Caco-2 (cell line): ENCODE data around the gene LHPP. TPM values are rescaled to one million over a fixed set of nuclear protein-coding genes. Genes with fewer than 3 reads are reported as not detected.

Experiments
- BruUV-seq: library from RNA; stranded (reverse); fragments of 400-500 nt; replicated peaks from 2 replicates; lab custom pipeline; 2021; lab: Mats Ljungman, UMichigan
- CTCF ChIA-PET: fragments of 300-600 bp; sonication (Branson Sonifier 250); formaldehyde crosslinking; loops from one replicate; lab custom pipeline; 2022; ENCODE audit warnings: antibody characterized with exemption; lab: Charles Lee
- POLR2A ChIA-PET: fragments of 300-600 bp; sonication (Branson Sonifier 250); formaldehyde crosslinking; loops from one replicate; lab custom pipeline; 2022; ENCODE audit warnings: antibody characterized with exemption; lab: Charles Lee
- DNase-seq, 2 experiments: peaks; one replicate each; pipeline versions ENCODE4 v3.0.0 to v3.0.0-alpha.2; 2020 to 2022
- H3K27me3 ChIP-seq: replicated peaks from 2 replicates; pipeline ENCODE4 v1.6.0; 2011; ENCODE audit warnings: low read length; ENCODE audit not compliant: control insufficient read depth, insufficient read depth
- H3K36me3 ChIP-seq: 2 replicates; pipeline ENCODE4 v1.5.1; 2011; ENCODE audit warnings: low read length; ENCODE audit not compliant: control insufficient read depth, insufficient read depth
- H3K4me1 ChIP-seq: fragments of 250-450 bp; sonication (Bioruptor Pico); 2 replicates; pipeline ENCODE4 v1.5.1; 2020; ENCODE audit warnings: mild to moderate bottlenecking
- H3K4me3 ChIP-seq: 2 replicates; pipeline ENCODE4 v1.5.1; 2011; ENCODE audit warnings: low read depth, mild to moderate bottlenecking, control low read depth, low read length
- H3K9me3 ChIP-seq: fragments of 250-450 bp; sonication (Bioruptor Pico); 2 replicates; pipeline ENCODE4 v1.5.1; 2020; ENCODE audit warnings: mild to moderate bottlenecking, moderate library complexity
- H3K27ac Mint-ChIP-seq: one replicate; pipeline ENCODE4 v1.8.0; 2022; ENCODE audit warnings: mixed read lengths; ENCODE audit not compliant: unreplicated experiment
- H3K27me3 Mint-ChIP-seq: one replicate; pipeline ENCODE4 v1.8.0; 2022; ENCODE audit warnings: mixed read lengths; ENCODE audit not compliant: insufficient read depth, unreplicated experiment
- H3K36me3 Mint-ChIP-seq: one replicate; pipeline ENCODE4 v1.8.0; 2022; ENCODE audit warnings: mild to moderate bottlenecking, mixed read lengths; ENCODE audit not compliant: insufficient read depth, unreplicated experiment
- H3K4me1 Mint-ChIP-seq: one replicate; pipeline ENCODE4 v1.8.0; 2022; ENCODE audit warnings: low read depth, mixed read lengths; ENCODE audit not compliant: unreplicated experiment
- H3K4me3 Mint-ChIP-seq: one replicate; pipeline ENCODE4 v1.8.0; 2022; ENCODE audit warnings: mild to moderate bottlenecking, moderate library complexity, mixed read lengths; ENCODE audit not compliant: unreplicated experiment
- H3K9me3 Mint-ChIP-seq: one replicate; pipeline ENCODE4 v1.8.0; 2022; ENCODE audit warnings: mixed read lengths; ENCODE audit not compliant: unreplicated experiment
- CTCF ChIP-seq, 2 experiments: fragments of 200-600 bp in 1 of 2; IDR thresholded peaks; 1 replicate in 1 of 2; 2 replicates in 1 of 2; pipeline versions ENCODE4 v1.5.1 to v1.8.0; 2011 to 2022; ENCODE audit warnings: antibody characterized with exemption in 1 of 2, control low read depth in 1 of 2, inconsistent platforms in 1 of 2, low read depth in 1 of 2, low read length in 1 of 2, mild to moderate bottlenecking in 1 of 2, moderate library complexity in 1 of 2; ENCODE audit not compliant: insufficient read depth in 1 of 2, severe bottlenecking in 1 of 2, unreplicated experiment in 1 of 2
- intact Hi-C: fragments of 100-400 bp; cut with micrococcal nuclease; formaldehyde crosslinking; loops from one replicate; pipeline ENCODE4 v1.10.0; 2022; ENCODE audit not compliant: unreplicated experiment
- total RNA-seq: library from RNA; stranded (reverse); gene quantifications from 2 replicates; pipeline ENCODE4 v1.2.3, GENCODE V29; 2022

Gene LHPP
- total RNA-seq, 1 experiment from 2014 or later = 15.9 TPM

DNA sequence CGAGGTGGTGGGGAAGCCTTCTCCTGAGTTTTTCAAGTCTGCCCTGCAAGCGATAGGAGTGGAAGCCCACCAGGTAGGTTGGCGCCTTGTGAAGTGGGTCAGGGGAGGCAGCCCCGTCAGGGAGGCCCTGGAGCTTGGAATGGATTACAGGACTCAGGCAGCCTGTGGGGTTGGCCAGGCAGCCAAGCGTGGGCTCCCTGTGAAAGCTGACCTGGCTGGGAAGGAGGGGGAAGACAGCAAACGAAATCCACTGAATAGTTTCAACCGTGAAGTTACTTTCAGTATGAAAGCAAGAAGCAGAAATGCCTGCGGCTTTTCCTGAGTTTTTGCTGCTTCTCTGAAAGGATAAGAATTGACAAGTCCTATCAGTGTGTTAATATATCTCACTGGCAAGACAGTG is 36.4 kb downstream of the LHPP start:
- BruUV-seq = no TSS peak
- H3K27ac Mint-ChIP-seq = no peak overlapping the region

DNA sequence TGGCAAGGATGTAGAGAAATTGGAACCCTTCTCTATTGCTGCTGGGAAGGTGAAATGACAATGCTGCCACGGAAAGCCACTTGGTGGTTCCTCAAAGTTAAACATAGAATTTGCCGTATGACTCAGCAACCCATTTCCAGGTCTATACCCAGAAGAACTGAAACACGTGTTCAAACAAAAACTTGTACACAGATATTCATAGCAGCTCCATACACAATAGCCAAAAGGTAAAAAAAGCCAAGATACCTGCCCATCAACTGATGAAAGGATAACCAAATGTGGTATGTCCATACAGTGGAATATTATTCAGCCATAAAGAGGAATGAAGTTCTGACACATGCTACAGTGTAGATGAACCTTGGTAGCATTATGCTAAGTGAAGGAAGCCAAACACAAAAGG is 39.1 kb downstream of the LHPP start:
- Mint-ChIP-seq H3K4me1 (no peaks in the 10 kb centered on the region), H3K36me3 (no peaks in the 10 kb centered on the region), H3K27ac (no peak overlapping the region), H3K27me3 (no peaks in the 10 kb centered on the region), H3K9me3 (no peaks in the 10 kb centered on the region), H3K4me3 (no peak overlapping the region)
- ChIA-PET CTCF (no interaction called here), POLR2A (no interaction called here)
- no peaks in the 10 kb centered on the region for H3K27me3 ChIP-seq
- H3K4me3 ChIP-seq = no peak overlapping the region
- no TSS peak for BruUV-seq
- intact Hi-C loops = loop anchor here (5.0 kb wide), 2 partner anchors 98 to 503 kb away; no protein-coding TSS in a partner anchor
- no peak for DNase-seq
- H3K4me1 ChIP-seq = peaks cover 3% of the 10 kb centered on the region; the same call in 1 of the 2 replicates
- H3K9me3 ChIP-seq = peaks cover 4% of the 10 kb centered on the region; the same call in 1 of the 2 replicates
- H3K36me3 ChIP-seq = no peaks in the 10 kb centered on the region
- no peak for TF ChIP-seq CTCF (IDR thresholded peaks at IDR 0.05; ENCODE audit: insufficient read depth in 1 of 2, low read depth in 1 of 2, low read length in 1 of 2, severe bottlenecking in 1 of 2, unreplicated experiment in 1 of 2)

More for the DNA sequence above, 36.4 kb downstream of the LHPP start:
- CTCF ChIA-PET = no interaction called here
- TF ChIP-seq CTCF (IDR thresholded peaks at IDR 0.05; ENCODE audit: insufficient read depth in 1 of 2, low read depth in 1 of 2, low read length in 1 of 2, severe bottlenecking in 1 of 2, unreplicated experiment in 1 of 2) = no peak
- Histone ChIP-seq H3K4me1 (peaks cover 3% of the 10 kb centered on the region; the same call in 1 of the 2 replicates), H3K4me3 (no peak overlapping the region), H3K27me3 (no peaks in the 10 kb centered on the region), H3K9me3 (peaks cover 4% of the 10 kb centered on the region; the same call in 1 of the 2 replicates), H3K36me3 (no peaks in the 10 kb centered on the region)
- POLR2A ChIA-PET = no interaction called here
- Mint-ChIP-seq H3K4me3 (no peak overlapping the region), H3K36me3 (no peaks in the 10 kb centered on the region), H3K9me3 (no peaks in the 10 kb centered on the region), H3K27me3 (no peaks in the 10 kb centered on the region), H3K4me1 (no peaks in the 10 kb centered on the region)
- DNase-seq = no peak
- intact Hi-C loops = no loop called here

GRCh38 chr10:124504711-124505110 is 43.1 kb downstream of the LHPP start:
- no peaks in the 10 kb centered on the region for H3K27me3 Mint-ChIP-seq
- DNase-seq = no peak
- CTCF ChIA-PET = no interaction called here
- H3K4me1 Mint-ChIP-seq = no peaks in the 10 kb centered on the region
- H3K36me3 ChIP-seq = no peaks in the 10 kb centered on the region
- TF ChIP-seq CTCF (IDR thresholded peaks at IDR 0.05; ENCODE audit: insufficient read depth in 1 of 2, low read depth in 1 of 2, low read length in 1 of 2, severe bottlenecking in 1 of 2, unreplicated experiment in 1 of 2) = no peak
- intact Hi-C loops = loop anchor here (5.0 kb wide), 2 partner anchors 102 to 507 kb away; no protein-coding TSS in a partner anchor
- BruUV-seq = no TSS peak
- H3K27ac Mint-ChIP-seq = no peak overlapping the region
- H3K9me3 ChIP-seq = peaks cover 4% of the 10 kb centered on the region; the same call in 1 of the 2 replicates
- H3K4me1 ChIP-seq = no peaks in the 10 kb centered on the region
- no peaks in the 10 kb centered on the region for H3K27me3 ChIP-seq
- no peaks in the 10 kb centered on the region for H3K9me3 Mint-ChIP-seq
- POLR2A ChIA-PET = no interaction called here
- H3K36me3 Mint-ChIP-seq = no peaks in the 10 kb centered on the region
- H3K4me3 ChIP-seq = no peak overlapping the region
- no peak overlapping the region for H3K4me3 Mint-ChIP-seq
